Prostate gland (tissue), 2 donors: ENCODE measurements around the gene MTAP. TPM values are rescaled to one million over a fixed set of nuclear protein-coding genes. Genes with fewer than 3 reads are reported as not detected.

ENCODE experiments used
- DNase-seq: peaks from one replicate; pipeline ENCODE4 v3.0.0-alpha.2; 2019; ENCODE audit warnings: low spot score
- H3K27ac ChIP-seq, 2 donors: fragments of 200-600 bp; sonication (generic); 2 replicates each; pipeline ENCODE4 v1.5.1; 2017 to 2019
- H3K27me3 ChIP-seq: fragments of 200-600 bp; sonication (generic); replicated peaks from 2 replicates; pipeline ENCODE4 v1.5.1; 2019; ENCODE audit not compliant: insufficient read depth
- H3K36me3 ChIP-seq, 2 donors: fragments of 200-600 bp; sonication (generic); 1 replicate in 1 of 2; 2 replicates in 1 of 2; pipeline versions ENCODE4 v1.5.1 to v1.8.1; 2017 to 2019
- H3K4me1 ChIP-seq: fragments of 200-600 bp; sonication (generic); replicated peaks from 2 replicates; pipeline ENCODE4 v1.5.1; 2019
- H3K4me3 ChIP-seq, 2 donors: fragments of 200-600 bp; sonication (generic); 2 replicates each; pipeline ENCODE4 v1.5.1; 2017 to 2019
- H3K9me3 ChIP-seq: fragments of 200-600 bp; sonication (generic); 2 replicates; pipeline ENCODE4 v1.5.1; 2017
- POLR2A ChIP-seq: fragments of 450-650 bp; IDR thresholded peaks from one replicate; pipeline ENCODE4 v1.6.1; 2016; ENCODE audit warnings: antibody characterized with exemption, mild to moderate bottlenecking
- POLR2AphosphoS5 ChIP-seq: sonication (generic); formaldehyde crosslinking; IDR thresholded peaks from one replicate; pipeline ENCODE4 v1.6.1; 2017; ENCODE audit warnings: antibody characterized with exemption
- WGBS: methylation state at CpG from one replicate; pipeline ENCODE4 v1.1.5; 2018; 5-methylcytosine and 5-hydroxymethylcytosine counted together
- intact Hi-C: fragments of 100-400 bp; cut with DNase I; formaldehyde crosslinking; loops from one replicate; pipeline ENCODE4 v1.14.2; 2022
- total RNA-seq, 2 donors: library from RNA; depleted of rRNA; stranded (reverse); fragments of >200 nt; gene quantifications; one replicate each; pipeline ENCODE4 v1.1.0, GENCODE V29; 2016
- TF ChIP-seq, protein P1 (sequence below), 4 experiments: fragments of 200-600 bp in 2 of 4; fragments of 450-650 bp in 2 of 4; sonication (generic) in 2 of 4; IDR thresholded peaks; 1 replicate in 3 of 4; 2 replicates in 1 of 4; pipeline ENCODE4 v1.5.1; 2016 to 2019; ENCODE audit warnings: antibody characterized with exemption in 4 of 4, mild to moderate bottlenecking in 2 of 4, moderate library complexity in 2 of 4

The MTAP gene
- total RNA-seq, 2 donors from 2014 or later = 13.3 to 33.5 TPM

DNA sequence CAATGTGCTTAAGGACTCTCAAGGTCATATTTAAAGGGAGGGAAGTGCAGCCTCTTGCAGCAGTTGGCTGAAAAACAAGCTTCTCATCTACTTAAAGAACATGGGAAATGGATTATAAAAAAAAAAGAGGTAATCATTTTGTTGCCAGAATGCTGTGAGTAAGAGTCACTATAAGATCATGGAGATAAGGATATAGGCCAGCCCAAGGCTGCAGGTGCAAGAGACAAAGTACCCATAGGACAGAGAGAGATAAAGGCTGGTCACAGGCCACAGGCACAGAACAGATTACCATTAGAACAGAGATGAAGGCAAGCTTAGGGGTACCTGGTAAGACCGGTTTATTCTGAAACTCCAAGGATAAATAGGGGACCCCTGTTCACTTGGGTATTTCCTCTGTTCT, 121.3 kb downstream of the MTAP start:
- no peaks in the 10 kb centered on the region for H3K36me3 ChIP-seq
- WGBS = 94% methylated on average over 1 of the region's 1 CpG
- DNase-seq = no peak
- intact Hi-C loops = no loop called here
- no peaks in the 10 kb centered on the region for H3K9me3 ChIP-seq
- no peak overlapping the region for H3K4me3 ChIP-seq
- no peak overlapping the region for H3K27ac ChIP-seq
- H3K27me3 ChIP-seq = no peaks in the 10 kb centered on the region
- TF ChIP-seq, protein P1, sequence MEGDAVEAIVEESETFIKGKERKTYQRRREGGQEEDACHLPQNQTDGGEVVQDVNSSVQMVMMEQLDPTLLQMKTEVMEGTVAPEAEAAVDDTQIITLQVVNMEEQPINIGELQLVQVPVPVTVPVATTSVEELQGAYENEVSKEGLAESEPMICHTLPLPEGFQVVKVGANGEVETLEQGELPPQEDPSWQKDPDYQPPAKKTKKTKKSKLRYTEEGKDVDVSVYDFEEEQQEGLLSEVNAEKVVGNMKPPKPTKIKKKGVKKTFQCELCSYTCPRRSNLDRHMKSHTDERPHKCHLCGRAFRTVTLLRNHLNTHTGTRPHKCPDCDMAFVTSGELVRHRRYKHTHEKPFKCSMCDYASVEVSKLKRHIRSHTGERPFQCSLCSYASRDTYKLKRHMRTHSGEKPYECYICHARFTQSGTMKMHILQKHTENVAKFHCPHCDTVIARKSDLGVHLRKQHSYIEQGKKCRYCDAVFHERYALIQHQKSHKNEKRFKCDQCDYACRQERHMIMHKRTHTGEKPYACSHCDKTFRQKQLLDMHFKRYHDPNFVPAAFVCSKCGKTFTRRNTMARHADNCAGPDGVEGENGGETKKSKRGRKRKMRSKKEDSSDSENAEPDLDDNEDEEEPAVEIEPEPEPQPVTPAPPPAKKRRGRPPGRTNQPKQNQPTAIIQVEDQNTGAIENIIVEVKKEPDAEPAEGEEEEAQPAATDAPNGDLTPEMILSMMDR (IDR thresholded peaks at IDR 0.05) = no peak
- TF ChIP-seq POLR2A (no peak), POLR2AphosphoS5 (no peak)
- H3K4me1 ChIP-seq = no peaks in the 10 kb centered on the region

DNA sequence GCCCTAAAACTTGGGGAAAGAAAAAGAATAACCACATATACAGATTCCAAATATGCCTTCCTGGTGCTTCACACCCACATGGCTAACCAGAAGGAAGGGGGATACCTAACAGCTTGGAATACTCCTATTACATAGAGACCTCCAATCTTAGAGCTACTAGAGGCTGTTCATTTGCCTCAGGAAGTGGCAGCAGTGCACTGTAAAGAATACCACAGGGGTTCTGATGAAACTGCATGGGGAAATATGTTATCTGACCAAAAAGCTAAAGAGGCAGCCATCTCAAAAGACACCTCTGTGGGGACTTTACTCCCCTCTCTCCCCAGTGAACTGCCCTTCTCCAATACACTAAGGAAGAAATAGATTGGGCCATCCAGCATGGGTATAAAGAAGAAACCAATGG, 125.3 kb downstream of the MTAP start:
- TF ChIP-seq POLR2A (no peak), POLR2AphosphoS5 (no peak)
- TF ChIP-seq, protein P1 (IDR thresholded peaks at IDR 0.05) = no peak
- intact Hi-C loops = no loop called here
- H3K9me3 ChIP-seq = no peaks in the 10 kb centered on the region
- H3K4me1 ChIP-seq = no peaks in the 10 kb centered on the region
- H3K27me3 ChIP-seq = no peaks in the 10 kb centered on the region
- no peaks in the 10 kb centered on the region for H3K36me3 ChIP-seq
- no peak overlapping the region for H3K27ac ChIP-seq
- DNase-seq = no peak
- H3K4me3 ChIP-seq = no peak overlapping the region

DNA sequence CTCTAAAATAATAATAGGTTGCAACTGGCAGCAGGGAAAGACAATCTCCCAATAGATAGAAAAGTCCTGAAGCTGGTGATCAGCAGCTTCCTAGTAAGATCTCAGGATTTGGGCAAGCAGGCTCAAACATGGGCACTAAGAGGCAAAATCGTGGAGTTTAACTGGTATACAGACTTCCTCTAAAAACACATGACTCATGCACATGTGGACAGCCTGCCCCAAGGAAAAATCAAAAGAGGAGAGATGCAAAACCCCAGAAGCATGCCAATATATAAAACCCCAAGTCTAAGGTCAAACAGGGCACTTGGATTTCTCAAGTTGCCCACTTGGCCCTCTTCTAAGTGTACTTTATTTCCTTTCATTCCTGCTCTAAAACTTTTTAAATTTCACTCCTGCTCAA, 129.0 kb downstream of the MTAP start:
- Histone ChIP-seq H3K4me3 (no peak overlapping the region), H3K27me3 (no peaks in the 10 kb centered on the region), H3K27ac (no peak overlapping the region), H3K9me3 (no peaks in the 10 kb centered on the region), H3K4me1 (no peaks in the 10 kb centered on the region), H3K36me3 (no peaks in the 10 kb centered on the region)
- intact Hi-C loops = no loop called here
- DNase-seq = no peak
- 75% methylated on average over 1 of the region's 1 CpG for WGBS
- TF ChIP-seq POLR2AphosphoS5 = no peak
- TF ChIP-seq POLR2A = no peak
- TF ChIP-seq, protein P1 (IDR thresholded peaks at IDR 0.05) = no peak

- no peak overlapping the region for H3K27ac ChIP-seq
- TF ChIP-seq POLR2A = no peak
- TF ChIP-seq, protein P1 (IDR thresholded peaks at IDR 0.05) = no peak
- TF ChIP-seq POLR2AphosphoS5 = no peak
- intact Hi-C loops = no loop called here
- H3K27me3 ChIP-seq = no peaks in the 10 kb centered on the region
- H3K36me3 ChIP-seq = no peaks in the 10 kb centered on the region
- H3K4me1 ChIP-seq = no peaks in the 10 kb centered on the region
- H3K4me3 ChIP-seq = no peak overlapping the region
- no peaks in the 10 kb centered on the region for H3K9me3 ChIP-seq
- no peak for DNase-seq
These were observed 130.8 kb downstream of the MTAP start for GRCh38 chr9:21933281-21933680.

- WGBS = 90% methylated on average over 2 of the region's 2 CpGs
- Histone ChIP-seq H3K27me3 (no peaks in the 10 kb centered on the region), H3K4me1 (no peaks in the 10 kb centered on the region), H3K36me3 (no peaks in the 10 kb centered on the region), H3K27ac (no peak overlapping the region), H3K4me3 (no peak overlapping the region), H3K9me3 (no peaks in the 10 kb centered on the region)
- no peak for DNase-seq
- intact Hi-C loops = no loop called here
- TF ChIP-seq, protein P1 (IDR thresholded peaks at IDR 0.05) = no peak
- TF ChIP-seq POLR2AphosphoS5 (no peak), POLR2A (no peak)
These were observed 131.4 kb downstream of the MTAP start for GRCh38 chr9:21933865-21934264.
